ENCODE results near the gene MLLT3.

The MLLT3 gene

DNA sequence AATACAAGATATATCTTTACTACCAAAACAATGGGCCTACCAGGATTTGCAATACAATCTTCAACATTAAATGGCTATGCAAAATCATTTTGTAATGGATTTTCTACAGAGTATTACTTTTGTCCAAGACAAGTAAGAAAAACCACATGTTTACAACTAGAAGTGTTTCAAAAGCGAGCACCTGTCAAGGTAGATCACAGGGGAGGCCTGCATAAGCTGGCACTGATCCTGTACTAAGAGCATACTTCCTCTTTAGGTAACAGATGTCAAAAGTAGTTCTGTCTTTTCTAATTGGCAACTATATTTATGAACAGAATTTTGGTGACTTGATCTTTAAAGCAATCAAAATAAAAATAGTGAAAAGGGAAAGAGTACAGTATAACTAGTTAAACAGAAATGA is 249.0 kb downstream of the MLLT3 start:
- no peak for DNase-seq

DNA sequence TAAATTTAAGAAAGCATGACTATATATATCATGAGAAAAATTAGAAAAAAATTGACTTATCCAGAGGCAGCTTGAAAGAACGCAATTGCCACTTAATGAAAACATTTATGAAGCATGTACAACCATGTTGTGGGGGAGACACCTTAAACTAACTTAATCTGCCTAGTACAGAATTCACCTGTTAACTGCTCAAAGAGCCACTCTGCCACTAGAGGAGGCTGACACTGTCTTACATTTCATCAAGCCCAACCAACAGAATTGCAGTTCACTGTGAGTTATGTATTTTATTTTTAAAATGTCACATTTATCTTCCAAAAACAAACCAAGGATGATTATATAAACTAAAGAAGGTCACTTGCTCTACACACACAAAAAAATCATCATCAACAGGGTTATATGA is 252.9 kb downstream of the MLLT3 start:
- no peak for DNase-seq

DNA sequence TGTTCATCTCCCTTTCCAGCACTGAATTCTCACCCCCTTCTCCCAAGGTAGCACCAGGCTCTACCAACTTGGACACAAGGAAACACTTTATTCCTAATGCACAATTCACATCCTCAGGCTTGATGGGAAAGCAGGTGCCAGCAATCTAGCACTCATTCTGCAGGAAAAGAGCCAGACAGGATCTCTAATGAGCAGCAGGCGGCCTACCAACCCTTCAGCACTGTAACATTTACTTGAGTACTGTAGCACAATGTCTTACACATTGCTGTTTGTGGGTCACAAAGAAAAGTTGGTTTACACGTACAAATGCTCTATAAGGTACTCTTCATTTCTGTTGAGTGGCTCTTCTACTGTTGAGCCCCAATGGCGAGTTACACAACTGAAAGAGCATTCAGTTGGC is 254.4 kb downstream of the MLLT3 start:
- DNase-seq = no peak

DNA sequence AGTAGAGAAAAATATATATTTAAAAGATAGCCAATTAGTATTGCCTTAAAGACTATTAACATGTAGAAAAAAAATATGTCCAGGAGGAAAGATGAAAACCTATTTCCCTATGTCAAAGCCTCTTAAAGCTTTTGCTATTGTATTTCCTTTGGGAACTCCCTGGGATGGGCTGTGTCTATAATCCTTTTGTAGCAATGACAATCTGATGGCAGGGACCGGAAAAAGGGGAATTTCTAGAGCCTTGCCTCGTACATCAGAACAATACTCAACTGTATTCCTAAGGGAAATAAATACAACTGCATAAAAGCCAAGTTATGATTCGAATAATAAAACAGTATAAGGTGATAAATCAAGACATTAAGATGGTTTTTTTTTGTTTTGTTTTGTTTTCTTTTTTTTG is 257.3 kb downstream of the MLLT3 start:
- DNase-seq = no peak

DNA sequence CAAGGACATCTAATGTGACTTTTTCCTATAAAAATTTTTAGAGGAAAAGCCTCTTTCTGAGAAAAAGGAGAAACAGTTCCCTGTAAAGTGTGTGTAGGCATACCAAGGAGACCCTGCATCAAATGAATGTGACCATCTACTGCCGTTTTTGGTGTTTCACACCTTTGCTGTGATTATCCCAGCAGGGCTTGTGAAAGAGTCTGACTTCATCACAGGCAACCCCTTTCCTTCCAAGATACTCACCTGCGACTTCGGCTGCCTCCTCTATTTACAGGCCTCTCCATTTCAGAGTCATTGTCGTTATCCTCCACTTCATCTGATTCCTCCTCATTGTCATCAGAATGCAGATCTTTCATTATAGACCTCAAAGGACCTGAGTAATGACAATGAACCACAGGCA is 259.1 kb downstream of the MLLT3 start:
- DNase-seq = no peak

DNA sequence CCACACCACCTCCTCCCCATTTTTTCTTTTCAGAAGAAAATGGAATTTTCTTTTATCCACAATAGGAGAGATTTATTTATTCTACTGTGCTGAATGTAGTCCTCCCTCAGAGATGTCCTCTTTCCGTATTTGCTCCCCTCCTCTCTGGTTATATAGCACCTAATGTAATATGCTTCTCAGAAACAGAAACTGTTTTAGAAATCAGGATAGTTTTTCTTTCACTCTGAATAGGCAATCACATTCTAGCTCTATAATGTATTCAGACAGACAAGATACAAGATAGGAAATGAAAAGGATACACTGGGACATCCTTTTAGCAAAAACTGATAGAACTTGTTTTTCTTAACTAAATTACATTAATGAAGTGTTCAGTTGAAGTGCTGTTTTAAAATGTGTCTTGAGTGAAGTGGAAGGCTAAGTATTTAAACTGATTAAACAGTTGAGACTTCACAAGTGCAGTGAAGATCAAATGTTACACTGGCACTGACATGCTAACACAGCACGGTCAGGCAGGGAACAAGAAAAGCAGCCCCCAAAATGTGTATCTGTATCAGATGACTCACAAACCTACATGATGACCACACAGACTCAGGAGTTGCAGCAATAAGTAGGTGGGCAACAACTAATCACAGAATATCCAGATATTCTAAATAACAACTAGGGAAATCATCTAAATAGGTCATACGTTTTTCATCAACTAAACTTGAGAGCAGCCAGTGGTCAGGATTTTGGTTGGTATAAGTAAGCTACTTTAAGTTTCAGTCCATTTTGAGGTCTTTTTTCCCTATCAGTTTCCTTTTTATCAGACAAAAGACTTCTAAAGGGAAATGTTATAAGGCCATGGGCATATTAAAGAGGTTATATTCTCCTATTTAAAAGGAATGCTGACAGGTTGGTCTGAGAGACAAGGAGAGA is 260.4 kb downstream of the MLLT3 start:
- no peak for DNase-seq

DNA sequence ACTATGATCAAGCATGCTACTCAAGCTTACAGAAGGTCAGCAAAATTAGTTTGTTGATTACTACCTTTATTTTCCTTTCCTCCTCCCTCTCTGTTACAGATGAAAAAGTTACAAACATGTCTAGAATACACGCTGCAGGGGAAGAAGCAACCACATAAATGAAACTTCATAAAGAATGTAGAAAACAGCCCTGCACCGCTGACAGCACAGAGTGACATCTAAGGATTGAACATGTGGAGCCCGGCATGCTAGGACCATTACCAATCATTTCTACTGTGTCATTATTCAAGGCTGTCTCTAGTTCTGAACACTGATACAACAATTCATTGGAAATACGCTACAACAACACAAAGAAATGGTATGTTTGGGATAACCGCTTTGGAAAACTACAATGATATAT is 261.1 kb downstream of the MLLT3 start:
- no peak for DNase-seq

DNA sequence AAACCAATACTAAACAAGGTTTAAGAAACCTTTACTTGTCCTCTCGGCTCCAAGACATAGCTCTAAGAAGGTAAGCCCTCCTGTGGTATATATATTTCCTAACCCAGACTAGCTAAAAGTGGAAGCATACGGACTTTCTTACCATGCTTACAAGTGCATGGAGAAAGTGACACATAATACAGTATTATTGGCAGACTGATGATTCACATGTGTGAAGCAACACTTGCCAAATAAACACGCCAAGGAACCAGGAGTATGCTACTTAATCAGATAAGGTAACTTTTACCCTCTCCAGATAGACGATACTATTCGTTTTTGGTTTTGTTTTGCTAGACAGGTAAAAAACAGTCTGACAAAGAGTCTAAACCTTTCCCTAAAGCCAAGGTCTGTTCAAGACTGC is 264.1 kb downstream of the MLLT3 start:
- no peak for DNase-seq

DNA sequence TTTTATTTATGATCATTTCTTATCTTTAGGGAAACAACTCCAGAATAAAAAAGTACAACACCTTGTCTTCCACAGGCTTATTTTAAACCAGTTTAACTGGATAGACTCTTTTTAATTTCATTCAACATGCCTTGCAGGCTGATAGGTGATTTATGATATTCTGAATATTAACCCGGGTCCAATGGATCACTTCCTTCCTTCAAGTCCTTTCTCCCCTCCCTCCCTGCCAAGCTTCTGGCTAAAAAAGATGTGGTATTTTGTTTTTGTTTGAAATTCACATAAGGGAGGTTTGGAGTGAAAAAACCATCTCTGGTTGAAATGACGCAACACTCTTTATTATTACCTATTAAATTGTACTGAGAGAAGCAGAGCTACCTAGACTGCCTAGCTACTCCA is 265.3 kb downstream of the MLLT3 start:
- DNase-seq = no peak

DNA sequence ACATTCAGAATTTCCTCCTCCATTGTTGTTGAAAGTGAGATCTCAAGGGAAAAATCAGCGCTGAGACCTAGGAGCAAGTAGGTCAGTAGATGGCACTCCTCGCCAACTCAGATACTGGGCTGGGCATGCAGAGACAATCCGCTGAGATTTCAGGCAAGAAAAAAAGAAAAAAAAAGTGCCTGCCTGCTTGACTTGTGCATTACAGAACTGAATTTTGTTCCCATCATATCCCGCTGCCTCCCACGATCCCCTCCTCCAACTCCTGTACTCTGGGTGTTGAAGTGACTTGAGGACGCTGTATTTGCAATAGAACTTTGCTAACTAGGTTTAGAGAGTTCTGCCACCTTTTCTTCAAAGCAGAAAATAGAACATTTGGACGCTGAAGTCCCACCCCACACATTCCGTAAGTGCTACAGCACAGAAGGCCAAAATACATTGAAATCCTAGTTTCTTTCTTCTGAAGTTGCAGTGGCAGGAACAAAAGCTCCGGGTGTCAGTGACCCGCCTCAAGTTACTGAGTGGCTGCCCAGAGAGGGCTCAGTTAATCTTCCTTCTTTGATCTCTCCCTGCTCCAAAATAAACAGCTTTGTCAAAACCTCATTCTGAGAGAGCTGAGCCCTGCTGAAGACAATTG is 265.8 kb downstream of the MLLT3 start:
- peak in 2 of 4 experiments; percentile 9 to 27 for DNase-seq

DNA sequence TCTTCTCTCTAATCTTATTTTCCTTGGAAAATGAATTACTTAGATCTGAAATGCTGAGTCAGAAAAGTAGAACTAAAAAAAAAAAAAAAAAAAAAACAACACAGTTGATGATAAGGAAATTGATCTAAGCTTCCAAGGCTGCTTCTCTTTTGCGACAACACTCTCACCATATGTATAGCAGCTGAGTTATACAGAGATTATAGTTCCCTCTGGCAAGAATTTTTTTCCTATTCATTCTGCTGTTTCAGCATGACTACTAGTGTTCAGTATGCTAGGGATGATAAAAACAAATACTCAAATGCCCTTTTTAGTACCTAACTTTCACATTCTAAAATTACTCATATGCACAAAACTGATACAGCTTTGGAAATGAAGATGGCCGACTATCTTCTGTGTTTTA is 267.3 kb downstream of the MLLT3 start:
- DNase-seq = no peak

DNA sequence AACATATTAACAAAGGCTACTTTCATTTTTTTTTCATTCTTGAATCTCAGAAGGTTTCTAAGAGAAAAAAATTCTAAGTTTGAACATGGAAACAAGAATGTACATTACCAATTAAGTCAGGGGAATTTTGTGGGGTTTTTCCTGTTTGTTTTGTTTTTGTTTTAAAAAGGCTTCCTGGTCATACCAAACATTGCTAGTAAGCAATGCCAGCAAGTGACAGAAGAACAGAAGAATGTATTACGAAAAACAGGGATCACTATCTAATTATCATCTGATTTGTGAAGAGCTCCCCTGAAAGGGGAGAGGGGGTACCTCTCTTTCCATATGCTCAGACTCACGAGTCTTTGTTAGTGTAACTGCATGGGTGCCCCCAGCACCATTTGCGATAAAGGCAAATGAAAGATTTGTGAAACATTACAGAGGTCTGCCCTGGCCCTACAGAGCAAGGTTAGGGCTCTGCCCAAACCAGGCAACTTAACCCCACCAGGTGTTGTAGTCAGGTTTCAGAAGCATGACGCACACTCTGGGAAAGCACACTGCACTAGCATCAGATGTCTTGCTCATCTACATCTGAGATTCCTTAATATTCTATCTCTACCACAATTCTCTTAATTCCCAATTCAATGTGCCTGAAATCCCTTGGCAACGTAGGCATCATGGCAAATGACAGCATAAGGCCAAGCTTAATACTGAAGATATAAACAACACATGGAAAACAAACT is 268.2 kb downstream of the MLLT3 start:
- no peak for DNase-seq

DNA sequence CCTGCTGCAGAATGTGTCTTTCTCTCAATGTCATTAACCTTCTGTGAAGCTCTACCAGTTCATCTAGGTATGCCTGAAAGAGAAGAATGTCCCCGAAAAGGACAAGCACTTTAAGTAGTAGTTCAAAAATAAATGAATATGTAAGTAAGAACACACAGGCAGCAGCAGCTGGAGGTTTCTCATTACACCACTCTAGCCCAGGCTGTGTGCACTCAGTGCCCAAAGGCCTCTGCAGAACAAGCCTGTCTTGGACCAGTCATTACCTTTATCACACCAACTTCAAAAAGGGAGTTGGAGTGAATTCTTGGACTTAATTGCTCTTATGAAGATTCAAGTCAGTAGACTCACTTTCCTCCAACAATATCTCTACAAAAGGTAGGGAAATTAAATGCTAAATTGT is 268.8 kb downstream of the MLLT3 start:
- DNase-seq = no peak

DNA sequence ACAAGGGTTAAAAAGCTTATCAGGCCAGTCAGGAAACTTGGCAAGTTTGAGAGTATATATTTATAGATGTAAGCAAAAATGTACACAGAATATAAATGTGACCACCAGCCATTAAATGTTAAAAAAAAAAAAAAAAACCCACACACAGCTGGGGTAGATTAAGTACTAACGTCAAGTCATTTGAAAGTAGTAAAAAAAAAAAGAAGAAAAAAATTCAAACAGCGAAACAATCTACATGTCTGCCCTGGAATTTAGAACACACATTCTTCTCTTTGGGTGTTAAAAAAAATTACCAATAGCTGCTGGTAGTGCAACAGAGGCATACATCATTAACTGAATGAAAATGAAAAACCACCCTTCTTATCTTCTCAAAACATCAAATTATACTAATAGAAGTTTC is 269.7 kb downstream of the MLLT3 start:
- no peak for DNase-seq

DNA sequence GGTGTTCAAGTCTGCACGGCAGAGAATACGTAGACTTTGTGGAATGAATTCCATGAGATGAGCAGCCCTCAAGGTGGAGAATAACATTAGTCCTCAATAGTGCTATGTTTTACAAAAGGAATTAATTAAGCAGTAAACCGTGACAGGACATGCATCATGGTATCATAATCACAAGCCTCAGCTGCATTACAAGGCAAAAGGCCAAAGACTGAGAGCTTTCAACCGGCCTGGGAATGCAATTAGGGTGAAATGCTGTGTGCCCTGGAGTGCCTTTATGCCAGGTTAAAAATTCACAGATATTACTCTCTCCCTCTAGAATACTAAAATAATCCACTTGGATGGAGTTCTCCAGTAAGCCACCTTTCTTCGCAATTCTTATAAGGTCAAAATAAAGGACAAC is 270.6 kb downstream of the MLLT3 start:
- no peak for DNase-seq

DNA sequence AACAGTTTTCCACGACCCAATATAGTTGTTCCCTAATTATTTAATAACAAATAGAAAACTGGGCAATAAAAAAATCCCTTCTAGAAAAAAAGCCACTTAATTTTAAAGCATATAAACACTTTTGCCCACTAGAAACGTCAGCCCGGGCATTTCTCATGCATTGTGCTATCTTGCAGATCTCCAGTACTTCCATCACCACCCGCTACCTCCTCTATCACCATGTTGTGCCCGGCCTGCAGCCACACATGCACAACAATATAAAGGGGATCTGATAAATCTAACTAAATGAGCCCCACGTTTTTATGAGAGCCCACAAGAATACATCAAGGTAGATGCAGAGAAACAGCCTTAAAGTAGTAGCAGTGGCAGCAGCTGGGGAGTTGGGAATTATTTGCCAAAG is 272.7 kb downstream of the MLLT3 start:
- no peak for DNase-seq

DNA sequence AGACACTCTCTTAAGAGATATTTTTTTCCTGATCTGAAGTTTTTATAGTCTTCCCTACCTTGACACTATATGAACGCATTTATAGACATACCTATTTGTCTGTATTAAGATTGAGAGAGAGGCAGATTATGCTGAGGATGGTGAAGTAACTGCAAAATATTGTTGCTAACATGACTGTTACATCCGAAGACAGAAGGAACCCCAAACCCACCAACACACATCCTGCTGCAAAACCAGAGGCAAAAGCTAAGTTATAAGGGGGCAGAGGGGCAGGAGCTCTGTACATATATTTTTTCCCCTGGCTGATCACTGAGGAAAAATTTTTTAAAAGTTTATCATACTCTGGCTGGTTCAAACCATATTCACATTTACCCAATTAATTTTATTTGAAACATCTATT is 279.0 kb downstream of the MLLT3 start:
- DNase-seq = no peak

DNA sequence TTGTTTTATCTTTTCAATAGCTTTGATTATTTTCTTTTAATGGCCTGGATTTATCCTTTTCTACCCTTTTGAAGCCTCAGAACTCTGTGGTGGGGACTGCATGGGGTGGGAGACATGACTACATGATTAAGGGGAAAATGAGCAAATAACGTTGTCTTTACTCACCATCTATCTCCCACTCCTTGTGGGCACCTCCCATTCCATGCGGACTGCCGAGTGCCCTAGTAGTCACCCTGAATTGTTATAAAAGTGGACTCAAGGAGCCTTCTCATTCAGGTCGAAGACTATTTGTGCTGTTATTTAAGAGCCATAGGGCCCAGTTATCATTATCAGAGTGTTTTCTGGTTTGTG is 281.8 kb downstream of the MLLT3 start:
- no peak for DNase-seq

DNA sequence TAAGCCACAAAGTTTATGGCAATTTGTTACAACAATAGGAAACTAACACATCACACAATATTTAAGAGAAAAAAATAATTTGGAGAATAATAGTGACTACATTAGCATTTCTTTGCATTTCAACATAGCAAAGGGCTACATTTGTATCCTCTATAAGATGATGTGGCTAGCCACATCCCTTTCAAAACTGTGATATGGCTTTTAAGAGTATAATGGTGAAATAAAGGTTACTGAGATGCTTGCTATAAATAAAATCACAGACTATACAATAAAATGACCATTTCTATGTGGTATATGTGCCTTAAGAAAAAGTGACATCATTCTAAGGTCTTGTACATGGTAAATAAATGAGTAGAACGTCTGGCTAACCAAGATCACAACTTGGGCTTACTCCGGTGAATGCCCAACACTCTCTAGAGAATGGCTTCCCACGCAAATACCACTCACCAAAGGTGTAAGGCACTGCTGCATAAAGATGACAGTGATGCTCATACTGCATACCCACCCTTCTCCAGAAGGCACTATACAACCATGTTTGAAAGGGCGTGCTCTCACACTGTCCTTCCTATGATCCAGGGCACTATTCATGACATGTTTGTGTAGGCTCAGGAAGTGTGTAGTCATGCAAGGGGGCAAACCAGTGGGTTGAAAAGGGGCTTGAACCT is 286.5 kb downstream of the MLLT3 start:
- no peak for DNase-seq

DNA sequence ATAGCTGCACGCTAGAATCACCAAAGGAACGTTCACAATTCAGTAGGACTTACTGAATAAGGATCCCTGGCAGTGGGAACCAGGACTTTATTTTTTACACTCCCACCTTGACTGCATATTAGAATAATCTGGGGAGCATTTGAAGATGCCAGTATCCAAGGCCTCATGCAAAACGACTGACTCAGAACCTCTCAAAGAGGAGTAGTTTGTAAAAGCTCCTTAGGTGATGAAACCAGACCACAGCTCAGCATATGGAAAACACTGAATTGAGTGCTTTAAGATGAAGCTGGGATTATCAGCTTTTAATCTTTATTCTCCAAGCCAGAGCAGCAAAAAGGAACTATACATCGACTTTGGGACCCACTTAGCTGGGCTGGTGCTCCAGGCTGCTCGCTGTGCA is 288.3 kb downstream of the MLLT3 start:
- no peak for DNase-seq

DNA sequence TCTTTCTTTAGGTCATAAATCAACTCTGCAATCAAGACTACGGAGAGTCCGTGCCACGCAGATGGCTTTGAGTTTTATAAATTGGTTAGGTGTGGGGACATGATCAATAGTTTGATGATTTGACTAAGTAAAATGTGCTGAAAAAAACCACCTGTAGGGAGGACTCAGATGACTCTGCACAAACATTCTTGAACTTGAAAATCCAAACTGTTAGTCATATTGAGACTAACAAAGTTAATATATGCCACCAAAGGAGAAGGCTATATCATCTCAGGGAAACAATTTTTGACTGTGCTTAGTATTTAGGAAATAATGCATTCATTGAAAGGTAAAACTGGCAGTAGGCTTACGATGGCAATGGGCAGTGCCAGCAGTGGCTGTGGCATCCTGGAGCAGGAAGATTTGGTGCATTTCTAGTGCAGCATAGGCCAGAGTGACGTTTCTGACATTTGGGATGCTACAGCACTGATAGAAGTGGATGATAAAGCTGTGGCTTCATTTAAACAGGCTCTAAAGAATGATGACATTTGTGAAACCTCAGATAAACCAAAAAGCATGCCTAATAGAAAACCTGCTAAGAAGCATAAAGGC is 291.1 kb downstream of the MLLT3 start:
- no peak for DNase-seq

DNA sequence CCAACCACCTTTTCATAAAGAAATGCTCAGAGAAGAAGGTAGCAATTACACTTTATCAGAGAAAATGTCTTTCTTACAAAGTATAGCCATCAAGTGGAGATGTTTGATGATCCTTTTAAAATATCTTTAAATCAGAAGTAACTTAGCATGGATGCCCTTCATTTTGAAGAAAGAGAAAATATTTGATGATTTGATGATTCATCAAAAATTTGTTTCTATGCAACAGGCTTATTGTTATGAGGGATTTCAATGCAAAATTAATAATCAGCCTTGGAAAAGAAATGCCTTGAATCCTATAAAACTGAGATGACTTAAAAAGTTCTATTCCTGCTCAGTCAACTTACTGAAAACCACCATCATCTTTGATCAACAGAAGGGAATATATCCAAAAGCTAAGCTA is 291.6 kb downstream of the MLLT3 start:
- DNase-seq = no peak

DNA sequence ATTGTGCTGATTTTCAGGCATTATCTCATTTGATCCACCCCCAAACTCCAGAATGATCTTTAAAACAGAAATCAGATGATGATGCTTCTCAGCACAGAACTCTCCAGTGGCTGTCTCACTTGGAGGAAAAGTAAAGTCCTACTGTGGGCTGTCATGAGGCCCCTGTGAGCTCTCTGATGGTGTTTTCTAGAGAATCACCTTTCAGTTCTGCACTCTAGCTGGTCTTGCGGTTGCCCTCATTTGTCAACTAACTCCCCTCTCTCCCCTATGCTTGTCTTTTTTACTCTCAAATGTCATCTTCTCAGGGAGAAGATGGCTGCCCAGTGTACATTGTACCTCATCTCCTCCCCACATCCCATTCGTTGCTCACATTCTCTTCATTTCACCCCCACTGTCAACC is 295.8 kb downstream of the MLLT3 start:
- no peak for DNase-seq
